ENCODE data around the gene CDH23.

- TF ChIP-seq ZNF274 (IDR thresholded peaks at IDR 0.05; ENCODE audit: low read depth, low read length) (no peak), YY1 (IDR thresholded peaks at IDR 0.05; ENCODE audit: insufficient read depth, insufficient read length) (no peak)
Observed at GRCh38 chr10:71476228-71477011, 79.7 kb downstream of the CDH23 start.

All from NT2/D1 (cell line).